ENCODE measurements around the gene MBOAT1. TPM values are rescaled to one million over a fixed set of nuclear protein-coding genes. Genes with fewer than 3 reads are reported as not detected.

The MBOAT1 gene
- total RNA-seq, 2 donors from 2014 or later = 4.6 to 10.1 TPM

GRCh38 chr6:20255428-20255827 is 43.2 kb upstream of the MBOAT1 start:
- no peaks in the 10 kb centered on the region for H3K36me3 ChIP-seq (replicated peaks in 1 of 2; ENCODE audit: insufficient read depth in 1 of 2, low read depth in 2 of 2)
- H3K27me3 ChIP-seq = no peaks in the 10 kb centered on the region
- no peak for DNase-seq
- no peaks in the 10 kb centered on the region for H3K4me1 ChIP-seq
- no peak for ATAC-seq
- H3K9me3 ChIP-seq = no peaks in the 10 kb centered on the region
- no peak overlapping the region for H3K4me3 ChIP-seq
- intact Hi-C loops (cut with DNase I) = no loop called here
- TF ChIP-seq POLR2A (IDR thresholded peaks at IDR 0.05) = no peak
- no peak for TF ChIP-seq CTCF (IDR thresholded peaks at IDR 0.05)
- no peak overlapping the region for H3K27ac ChIP-seq

GRCh38 chr6:20254295-20254694 is 42.0 kb upstream of the MBOAT1 start:
- TF ChIP-seq CTCF (IDR thresholded peaks at IDR 0.05) = no peak
- TF ChIP-seq POLR2A (IDR thresholded peaks at IDR 0.05) = no peak
- intact Hi-C loops (cut with DNase I) = no loop called here
- H3K4me3 ChIP-seq = no peak overlapping the region
- H3K9me3 ChIP-seq = no peaks in the 10 kb centered on the region
- no peak overlapping the region for H3K27ac ChIP-seq
- ATAC-seq (no peak), DNase-seq (no peak)
- H3K4me1 ChIP-seq = no peaks in the 10 kb centered on the region
- H3K36me3 ChIP-seq (replicated peaks in 1 of 2; ENCODE audit: insufficient read depth in 1 of 2, low read depth in 2 of 2) = no peaks in the 10 kb centered on the region
- no peaks in the 10 kb centered on the region for H3K27me3 ChIP-seq

GRCh38 chr6:20253021-20253420 is 40.8 kb upstream of the MBOAT1 start:
- ATAC-seq = no peak
- Histone ChIP-seq H3K36me3 (replicated peaks in 1 of 2; ENCODE audit: insufficient read depth in 1 of 2, low read depth in 2 of 2) (no peaks in the 10 kb centered on the region), H3K9me3 (no peaks in the 10 kb centered on the region), H3K27ac (no peak overlapping the region), H3K4me1 (no peaks in the 10 kb centered on the region), H3K4me3 (no peak overlapping the region), H3K27me3 (no peaks in the 10 kb centered on the region)
- 47 to 77% methylated on average over 2 of the region's 2 CpGs for WGBS, 2 donors
- intact Hi-C loops (cut with DNase I) = no loop called here
- DNase-seq = no peak
- TF ChIP-seq POLR2A (IDR thresholded peaks at IDR 0.05) (no peak), CTCF (IDR thresholded peaks at IDR 0.05) (no peak)

- ATAC-seq (no peak), DNase-seq (no peak)
- Histone ChIP-seq H3K9me3 (no peaks in the 10 kb centered on the region), H3K27me3 (no peaks in the 10 kb centered on the region), H3K4me3 (no peak overlapping the region), H3K4me1 (no peaks in the 10 kb centered on the region), H3K27ac (no peak overlapping the region), H3K36me3 (replicated peaks in 1 of 2; ENCODE audit: insufficient read depth in 1 of 2, low read depth in 2 of 2) (no peaks in the 10 kb centered on the region)
- intact Hi-C loops (cut with DNase I) = no loop called here
- 69 to 75% methylated on average over 6 of the region's 6 CpGs for WGBS, 2 donors
- no peak for TF ChIP-seq POLR2A (IDR thresholded peaks at IDR 0.05)
- no peak for TF ChIP-seq CTCF (IDR thresholded peaks at IDR 0.05)
Observed at GRCh38 chr6:20252311-20252710, 40.0 kb upstream of the MBOAT1 start.

- TF ChIP-seq CTCF (IDR thresholded peaks at IDR 0.05) (no peak), POLR2A (IDR thresholded peaks at IDR 0.05) (no peak)
- 68 to 71% methylated on average over 5 of the region's 5 CpGs for WGBS, 2 donors
- Histone ChIP-seq H3K27ac (no peak overlapping the region), H3K4me1 (no peaks in the 10 kb centered on the region), H3K27me3 (no peaks in the 10 kb centered on the region), H3K36me3 (replicated peaks in 1 of 2; ENCODE audit: insufficient read depth in 1 of 2, low read depth in 2 of 2) (no peaks in the 10 kb centered on the region), H3K9me3 (no peaks in the 10 kb centered on the region), H3K4me3 (no peak overlapping the region)
- no peak for ATAC-seq
- intact Hi-C loops (cut with DNase I) = no loop called here
- DNase-seq = no peak
Observed at GRCh38 chr6:20251525-20251924, 39.3 kb upstream of the MBOAT1 start.
